Heart right ventricle (tissue), 16 donors: ENCODE measurements around the gene CASK. TPM values are rescaled to one million over a fixed set of nuclear protein-coding genes. Genes with fewer than 3 reads are reported as not detected.

ENCODE experiments used
- ATAC-seq, 8 donors: fragments of 200-7000 bp; cut with Tn5 transposase; one replicate each; pipeline ENCODE4 v1.9.1; 2020; ENCODE audit warnings: mild to moderate bottlenecking in 8 of 8, moderate library complexity in 8 of 8, moderate number of reproducible peaks in 1 of 8
- DNase-seq, 2 donors: peaks; one replicate each; pipeline ENCODE4 v3.0.0-alpha.2; 2020
- H3K27ac ChIP-seq, 10 donors: fragments of 200-600 bp; sonication (generic) in 2 of 10; one replicate each; pipeline versions ENCODE4 v1.5.0 to v1.8.0; 2020 to 2022; ENCODE audit warnings: mild to moderate bottlenecking in 3 of 10
- H3K27me3 ChIP-seq, 7 donors: fragments of 200-600 bp; one replicate each; pipeline ENCODE4 v1.8.0; 2021 to 2022; ENCODE audit warnings: mild to moderate bottlenecking in 2 of 7
- H3K36me3 ChIP-seq, 9 donors: fragments of 200-600 bp; sonication (generic) in 1 of 9; one replicate each; pipeline versions ENCODE4 v1.5.0 to v1.8.0; 2020 to 2022; ENCODE audit warnings: mild to moderate bottlenecking in 2 of 9
- H3K4me1 ChIP-seq, 9 donors: fragments of 200-600 bp; sonication (generic) in 1 of 9; one replicate each; pipeline versions ENCODE4 v1.5.0 to v1.8.0; 2020 to 2022; ENCODE audit warnings: mild to moderate bottlenecking in 4 of 9
- H3K4me3 ChIP-seq, 10 donors: fragments of 200-600 bp; sonication (generic) in 2 of 10; one replicate each; pipeline versions ENCODE4 v1.5.0 to v1.8.0; 2020 to 2022; ENCODE audit warnings: mild to moderate bottlenecking in 7 of 10, moderate library complexity in 2 of 10
- H3K9me3 ChIP-seq, 11 donors: fragments of 200-600 bp in 10 of 11; sonication (generic) in 2 of 11; one replicate each; pipeline versions ENCODE4 v1.5.0 to v1.8.0; 2013 to 2022; ENCODE audit warnings: mild to moderate bottlenecking in 2 of 11, control low read depth in 1 of 11, moderate library complexity in 1 of 11
- CTCF ChIP-seq, 9 donors: fragments of 200-600 bp; sonication (generic) in 2 of 9; IDR thresholded peaks; one replicate each; pipeline versions ENCODE4 v1.5.0 to v1.8.0; 2021 to 2022; ENCODE audit warnings: antibody characterized with exemption in 9 of 9, mild to moderate bottlenecking in 5 of 9, moderate library complexity in 1 of 9
- WGBS, 2 donors: extraction: QIAGEN DNeasy Blood & Tissue Kit; methylation state at CpG; one replicate each; pipeline ENCODE4 v1.1.7; 2013; ENCODE audit warnings: inconsistent platforms in 1 of 2; 5-methylcytosine and 5-hydroxymethylcytosine counted together
- intact Hi-C, 10 donors: fragments of 100-400 bp; cut with DNase I; formaldehyde crosslinking; loops; one replicate each; pipeline versions ENCODE4 v1.11.1 to v1.14.2; 2022
- polyA plus RNA-seq, 2 donors: library from polyadenylated mRNA; stranded (reverse); fragments of 200-250 nt; gene quantifications; one replicate each; pipeline ENCODE4 v1.2.3, GENCODE V29; 2013
- total RNA-seq, 10 donors: library from RNA; stranded (reverse); fragmentation: NEBNext Ultra II Directional in 3 of 10; extraction: Animal tissue kit (Norgen Biotek cat#: 25700) in 3 of 10; gene quantifications; one replicate each; pipeline versions ENCODE4 v1.2.1 to v1.2.4, GENCODE V29; 2021 to 2023
- donor health status: Arrhythmogenic right ventricular cardiomyopathy.
- donor health status: ischemic (EF 13 %, LVEDD 7.1; RV severe dilation, severe dysfunction).
- donor health status: healthy with polysubstance abuse.
- donor health status: DM: no; HTN: yes; CAD: no.
- donor health status: DM: no; HTN: no; CAD: no.
- donor health status: ischemic (EF 25% LVEDD 6.9; RV normal size, moderate dysfunction).
- donor health status: ischemic (EF 25% LVEDD 5.7; RV mildly dilated, moderate dysfunction).
- donor health status: healthy.
- donor health status: DM: yes; HTN: yes; CAD: no.
- donor health status: Ischemic cardiomyopathy.
- donor health status: ischemic (EF 35%, LVEDD 5.7; RV mildly dilated, moderate dysfunction).
- donor health status: nonischemic (EF 11% LVEDD 7.7; RV severe dilation, severe dysfunction).
- donor health status: DM: yes; HTN: yes; CAD: no.
- donor health status: PGD.
- donor health status: ischemic (EF 29% LVEDD 5.4; RV normal size, mild dysfunction).
- donor health status: nonischemic (EF 23%, LVEDD 6.1; RV moderate dilation, normal function).

The CASK gene
- total and polyA plus RNA-seq, 12 donors: 2.2 to 20.7 (median 12.7) TPM

- TF ChIP-seq CTCF (IDR thresholded peaks at IDR 0.05): no peak
- intact Hi-C loops: no loop called here
- 90 to 94% methylated on average over 1 of the region's 1 CpG for WGBS, 2 donors
Observed at GRCh38 chrX:41903544-41903943, 19.8 kb downstream of the CASK start.

GRCh38 chrX:41900321-41900720 is 23.0 kb downstream of the CASK start:
- no peaks in the 10 kb centered on the region for H3K4me1 ChIP-seq
- intact Hi-C loops: no loop called here
- TF ChIP-seq CTCF (IDR thresholded peaks at IDR 0.05): no peak
- ATAC-seq (no peak), DNase-seq (no peak)
- H3K27me3 ChIP-seq: no peaks in the 10 kb centered on the region
- no peaks in the 10 kb centered on the region for H3K36me3 ChIP-seq
- no peak overlapping the region for H3K4me3 ChIP-seq
- H3K9me3 ChIP-seq: peaks cover 0 to 53% (median 15%) of the 10 kb centered on the region in 11 donors
- H3K27ac ChIP-seq: no peak overlapping the region

More at GRCh38 chrX:41903544-41903943, 19.8 kb downstream of the CASK start:
- H3K9me3 ChIP-seq: peaks cover 0 to 29% (median 6%) of the 10 kb centered on the region in 11 donors
- no peaks in the 10 kb centered on the region for H3K27me3 ChIP-seq
- no peak overlapping the region for H3K4me3 ChIP-seq
- H3K4me1 ChIP-seq: peaks cover 0 to 3% (median 0%) of the 10 kb centered on the region in 9 donors
- H3K27ac ChIP-seq: no peak overlapping the region
- ATAC-seq: no peak
- H3K36me3 ChIP-seq: no peaks in the 10 kb centered on the region
- no peak for DNase-seq

- DNase-seq (no peak), ATAC-seq (no peak)
- H3K4me3 ChIP-seq: no peak overlapping the region
- no peak for TF ChIP-seq CTCF (IDR thresholded peaks at IDR 0.05)
- no peaks in the 10 kb centered on the region for H3K27me3 ChIP-seq
- intact Hi-C loops: no loop called here
- peaks cover 0 to 59% (median 16%) of the 10 kb centered on the region in 11 donors for H3K9me3 ChIP-seq
- H3K27ac ChIP-seq: no peak overlapping the region
- no peaks in the 10 kb centered on the region for H3K36me3 ChIP-seq
- H3K4me1 ChIP-seq: no peaks in the 10 kb centered on the region
Observed at GRCh38 chrX:41895826-41896225, 27.5 kb downstream of the CASK start.

- H3K36me3 ChIP-seq: no peaks in the 10 kb centered on the region
- DNase-seq (no peak), ATAC-seq (no peak)
- peaks cover 0 to 8% (median 0%) of the 10 kb centered on the region in 7 donors for H3K27me3 ChIP-seq
- no peaks in the 10 kb centered on the region for H3K4me1 ChIP-seq
- no peak for TF ChIP-seq CTCF (IDR thresholded peaks at IDR 0.05)
- intact Hi-C loops: no loop called here
- no peak overlapping the region for H3K27ac ChIP-seq
- peaks cover 0 to 16% (median 0%) of the 10 kb centered on the region in 11 donors for H3K9me3 ChIP-seq
- no peak overlapping the region for H3K4me3 ChIP-seq
- 58 to 60% methylated on average over 1 of the region's 1 CpG for WGBS, 2 donors
Observed at GRCh38 chrX:41890026-41890423, 33.3 kb downstream of the CASK start.
